ENCODE measurements around the gene ERC1.

DNA sequence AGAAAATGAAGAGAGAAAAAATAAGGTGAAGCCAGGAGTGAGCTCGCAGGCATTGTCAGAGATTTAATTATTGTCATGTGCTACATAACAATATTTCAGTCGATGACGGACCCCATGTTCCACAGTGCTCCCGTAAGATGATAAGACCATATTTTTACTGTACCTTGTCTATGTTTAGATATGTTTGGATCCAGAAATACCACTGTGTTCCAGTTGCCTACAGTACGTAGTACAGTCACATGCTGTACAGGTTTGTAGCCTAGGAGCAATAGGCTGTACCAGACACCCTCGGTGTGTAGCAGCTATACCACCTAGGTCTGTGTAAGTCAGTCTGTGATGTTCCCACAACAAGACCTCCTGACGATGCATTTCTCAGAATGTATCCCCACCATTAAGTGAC is 465.9 kb downstream of the ERC1 start:
- TF ChIP-seq CTCF (IDR thresholded peaks at IDR 0.05; ENCODE audit: insufficient read depth, low read length) (no peak), POLR2AphosphoS5 (IDR thresholded peaks at IDR 0.05; ENCODE audit: low read depth) (no peak), GABPA (IDR thresholded peaks at IDR 0.05; ENCODE audit: low read depth) (no peak)
